ENCODE data around the gene PDZRN3. TPM values are rescaled to one million over a fixed set of nuclear protein-coding genes. Genes with fewer than 3 reads are reported as not detected.

The PDZRN3 gene
- total RNA-seq, 1 donor from 2014 or later: 1.3 TPM

DNA sequence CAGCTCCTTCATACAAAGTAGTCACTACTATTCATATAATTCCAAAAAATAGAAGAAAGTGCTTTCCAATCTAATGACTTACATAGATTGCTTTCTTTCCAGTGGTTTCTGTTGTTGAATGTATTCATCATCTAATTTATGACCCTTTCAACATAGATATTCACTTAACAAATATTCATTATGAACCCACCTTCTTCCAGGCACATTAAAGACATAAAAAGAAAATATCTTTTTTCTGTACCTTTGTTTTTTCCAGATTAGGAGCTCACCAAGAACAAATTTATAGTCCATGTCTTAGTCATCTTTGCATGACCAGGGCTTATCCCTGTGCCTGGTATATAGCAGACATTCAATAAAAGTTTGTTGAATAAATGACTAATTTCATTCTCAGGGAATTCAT is 32.4 kb upstream of the PDZRN3 start:
- H3K36me3 Mint-ChIP-seq (ENCODE audit: low read depth, unreplicated experiment): no peaks in the 10 kb centered on the region
- H3K4me3 Mint-ChIP-seq (ENCODE audit: unreplicated experiment): no peak overlapping the region
- DNase-seq (ENCODE audit: low spot score): no peak
- no peaks in the 10 kb centered on the region for H3K4me1 Mint-ChIP-seq (ENCODE audit: unreplicated experiment)
- TF ChIP-seq, protein P1, sequence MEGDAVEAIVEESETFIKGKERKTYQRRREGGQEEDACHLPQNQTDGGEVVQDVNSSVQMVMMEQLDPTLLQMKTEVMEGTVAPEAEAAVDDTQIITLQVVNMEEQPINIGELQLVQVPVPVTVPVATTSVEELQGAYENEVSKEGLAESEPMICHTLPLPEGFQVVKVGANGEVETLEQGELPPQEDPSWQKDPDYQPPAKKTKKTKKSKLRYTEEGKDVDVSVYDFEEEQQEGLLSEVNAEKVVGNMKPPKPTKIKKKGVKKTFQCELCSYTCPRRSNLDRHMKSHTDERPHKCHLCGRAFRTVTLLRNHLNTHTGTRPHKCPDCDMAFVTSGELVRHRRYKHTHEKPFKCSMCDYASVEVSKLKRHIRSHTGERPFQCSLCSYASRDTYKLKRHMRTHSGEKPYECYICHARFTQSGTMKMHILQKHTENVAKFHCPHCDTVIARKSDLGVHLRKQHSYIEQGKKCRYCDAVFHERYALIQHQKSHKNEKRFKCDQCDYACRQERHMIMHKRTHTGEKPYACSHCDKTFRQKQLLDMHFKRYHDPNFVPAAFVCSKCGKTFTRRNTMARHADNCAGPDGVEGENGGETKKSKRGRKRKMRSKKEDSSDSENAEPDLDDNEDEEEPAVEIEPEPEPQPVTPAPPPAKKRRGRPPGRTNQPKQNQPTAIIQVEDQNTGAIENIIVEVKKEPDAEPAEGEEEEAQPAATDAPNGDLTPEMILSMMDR (IDR thresholded peaks at IDR 0.05; ENCODE audit: unreplicated experiment): no peak
- no peaks in the 10 kb centered on the region for H3K9me3 Mint-ChIP-seq (ENCODE audit: unreplicated experiment)
- H3K27me3 Mint-ChIP-seq (ENCODE audit: unreplicated experiment): no peaks in the 10 kb centered on the region
- no peak overlapping the region for H3K27ac Mint-ChIP-seq (ENCODE audit: unreplicated experiment)

DNA sequence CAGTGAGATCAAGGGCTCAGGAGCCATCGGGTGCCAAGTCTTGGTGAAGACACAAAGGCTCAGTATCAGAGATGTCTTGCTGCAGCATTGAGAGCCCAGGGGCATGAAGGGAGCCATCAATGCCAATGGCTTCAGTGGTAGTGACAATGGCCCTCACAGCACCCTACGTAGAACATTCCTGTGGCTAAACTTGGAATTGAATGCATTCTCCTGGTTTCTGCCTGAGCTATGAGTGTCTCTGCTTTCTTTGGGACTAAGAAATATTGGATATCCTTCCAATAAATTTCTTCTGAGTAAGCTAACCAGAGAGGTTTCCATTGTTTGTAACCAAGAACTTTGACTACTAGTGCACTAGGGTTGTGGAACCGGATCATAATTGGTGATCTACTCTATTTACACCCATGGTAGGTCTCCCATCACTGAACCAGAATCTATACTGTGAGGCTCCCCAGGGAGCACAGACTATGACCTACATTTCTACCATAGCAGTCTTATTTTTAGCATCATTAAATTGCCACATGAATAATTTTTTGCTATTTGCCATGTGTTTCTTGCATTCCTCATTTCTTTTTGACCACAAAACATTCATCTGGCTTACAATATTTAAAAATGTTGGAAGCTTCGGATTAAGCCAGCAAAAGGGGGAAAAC is 31.6 kb upstream of the PDZRN3 start:
- Mint-ChIP-seq H3K27ac (ENCODE audit: unreplicated experiment) (no peak overlapping the region), H3K4me1 (ENCODE audit: unreplicated experiment) (no peaks in the 10 kb centered on the region), H3K36me3 (ENCODE audit: low read depth, unreplicated experiment) (no peaks in the 10 kb centered on the region), H3K9me3 (ENCODE audit: unreplicated experiment) (no peaks in the 10 kb centered on the region), H3K4me3 (ENCODE audit: unreplicated experiment) (no peak overlapping the region), H3K27me3 (ENCODE audit: unreplicated experiment) (no peaks in the 10 kb centered on the region)
- TF ChIP-seq, protein P1 (IDR thresholded peaks at IDR 0.05; ENCODE audit: unreplicated experiment): no peak
- DNase-seq (ENCODE audit: low spot score): no peak

DNA sequence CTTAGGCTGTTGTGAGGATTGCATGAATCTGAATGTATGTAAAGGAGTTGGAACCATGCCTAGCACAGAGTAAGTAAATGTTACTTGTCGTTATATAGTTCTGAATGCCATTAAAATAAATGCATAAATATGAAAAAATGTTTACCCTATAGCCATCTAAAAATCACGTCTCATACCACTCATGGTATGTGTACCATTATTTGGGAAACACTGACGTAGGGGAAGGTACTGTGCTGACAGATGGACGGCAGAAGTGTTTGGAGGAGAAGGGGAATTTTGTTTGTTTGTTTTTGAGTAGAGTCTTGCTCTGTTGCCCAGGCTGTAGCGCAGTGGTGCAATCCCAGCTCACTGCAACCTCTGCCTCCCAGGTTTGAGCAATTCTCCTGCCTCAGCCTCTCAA is 30.5 kb upstream of the PDZRN3 start:
- Mint-ChIP-seq H3K27me3 (ENCODE audit: unreplicated experiment) (no peaks in the 10 kb centered on the region), H3K36me3 (ENCODE audit: low read depth, unreplicated experiment) (no peaks in the 10 kb centered on the region), H3K4me3 (ENCODE audit: unreplicated experiment) (no peak overlapping the region), H3K9me3 (ENCODE audit: unreplicated experiment) (no peaks in the 10 kb centered on the region), H3K27ac (ENCODE audit: unreplicated experiment) (no peak overlapping the region), H3K4me1 (ENCODE audit: unreplicated experiment) (no peaks in the 10 kb centered on the region)
- no peak for DNase-seq (ENCODE audit: low spot score)
- TF ChIP-seq, protein P1 (IDR thresholded peaks at IDR 0.05; ENCODE audit: unreplicated experiment): no peak

DNA sequence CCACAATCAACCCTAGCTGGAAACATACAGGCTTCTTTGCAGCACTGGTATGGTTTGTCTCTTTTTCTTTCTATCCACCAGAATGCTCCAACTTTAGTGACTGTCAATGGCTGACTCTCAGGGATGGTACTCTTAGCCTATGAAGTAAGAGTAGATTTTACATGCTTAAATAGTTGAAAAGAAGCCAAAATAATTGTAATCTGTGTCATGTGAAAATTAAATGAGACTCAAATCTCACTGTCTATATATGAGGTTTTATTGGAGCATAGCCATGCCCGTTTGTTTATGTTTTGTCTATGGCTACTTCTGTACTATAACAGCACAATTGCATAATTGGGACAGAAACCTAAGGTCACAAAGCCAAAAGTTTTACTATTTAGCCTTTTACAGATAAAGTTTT is 29.1 kb upstream of the PDZRN3 start:
- H3K9me3 Mint-ChIP-seq (ENCODE audit: unreplicated experiment): no peaks in the 10 kb centered on the region

DNA sequence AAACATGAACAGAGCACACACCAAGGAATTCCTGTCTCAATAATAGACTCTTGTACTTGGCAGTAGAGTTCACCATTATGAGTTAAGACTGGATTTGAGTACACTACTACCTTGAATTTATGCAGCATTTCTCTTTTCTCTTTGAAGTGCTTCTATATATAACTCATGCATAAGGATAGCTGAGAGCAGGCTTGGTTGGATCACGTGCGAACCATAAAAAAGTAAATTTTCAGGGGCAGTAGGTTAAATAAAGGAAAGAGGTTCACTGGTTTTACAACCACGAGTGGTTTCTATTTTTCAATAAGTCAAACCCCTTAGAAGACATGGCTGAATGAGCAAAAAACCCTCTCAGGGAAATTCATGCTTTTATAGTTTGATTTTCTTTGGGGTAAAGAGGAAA is 28.6 kb upstream of the PDZRN3 start:
- TF ChIP-seq, protein P1 (IDR thresholded peaks at IDR 0.05; ENCODE audit: unreplicated experiment): no peak
- H3K9me3 Mint-ChIP-seq (ENCODE audit: unreplicated experiment): no peaks in the 10 kb centered on the region
- no peak for DNase-seq (ENCODE audit: low spot score)
- no peak overlapping the region for H3K27ac Mint-ChIP-seq (ENCODE audit: unreplicated experiment)
- no peak overlapping the region for H3K4me3 Mint-ChIP-seq (ENCODE audit: unreplicated experiment)
- H3K4me1 Mint-ChIP-seq (ENCODE audit: unreplicated experiment): no peaks in the 10 kb centered on the region
- no peaks in the 10 kb centered on the region for H3K27me3 Mint-ChIP-seq (ENCODE audit: unreplicated experiment)
- no peaks in the 10 kb centered on the region for H3K36me3 Mint-ChIP-seq (ENCODE audit: low read depth, unreplicated experiment)

More for the DNA sequence above, 29.1 kb upstream of the PDZRN3 start:
- DNase-seq (ENCODE audit: low spot score): no peak
- TF ChIP-seq, protein P1 (IDR thresholded peaks at IDR 0.05; ENCODE audit: unreplicated experiment): no peak
- H3K36me3 Mint-ChIP-seq (ENCODE audit: low read depth, unreplicated experiment): no peaks in the 10 kb centered on the region
- H3K27ac Mint-ChIP-seq (ENCODE audit: unreplicated experiment): no peak overlapping the region
- H3K4me3 Mint-ChIP-seq (ENCODE audit: unreplicated experiment): no peak overlapping the region
- H3K27me3 Mint-ChIP-seq (ENCODE audit: unreplicated experiment): no peaks in the 10 kb centered on the region
- H3K4me1 Mint-ChIP-seq (ENCODE audit: unreplicated experiment): no peaks in the 10 kb centered on the region
